Measurements from ENCODE around the gene KRT33B.

DNA sequence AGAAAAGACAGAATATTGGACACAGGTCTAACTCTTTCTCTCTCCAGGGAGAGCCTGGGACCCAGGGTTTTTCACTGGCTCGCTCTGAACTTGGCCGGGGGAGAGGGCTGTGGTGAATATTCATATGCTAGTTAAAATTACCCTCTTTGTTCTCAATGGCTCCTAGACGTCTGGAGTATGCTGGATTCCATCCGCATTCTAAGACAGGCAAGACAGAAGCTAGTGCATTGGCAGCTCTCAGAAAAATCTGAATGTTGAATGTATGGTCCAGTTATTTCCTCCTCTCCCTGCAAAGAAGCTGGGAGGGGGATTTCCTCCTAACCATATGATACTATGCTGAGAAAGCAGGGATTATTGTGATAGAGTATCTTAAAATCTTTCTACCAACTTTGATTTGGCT is 18.1 kb upstream of the KRT33B start:
- no peak for TF ChIP-seq CTCF (IDR thresholded peaks at IDR 0.05; ENCODE audit: insufficient read depth, low read depth, low read length)
- no peak for TF ChIP-seq EZH2 (IDR thresholded peaks at IDR 0.05; ENCODE audit: insufficient read depth, low read length)
